Measurements from ENCODE around the gene DOK3. TPM values are rescaled to one million over a fixed set of nuclear protein-coding genes. Genes with fewer than 3 reads are reported as not detected.

The DOK3 gene
- total and polyA plus RNA-seq, 2 experiments from 2014 or later: 3.1 to 3.5 TPM

GRCh38 chr5:177469750-177470525, 39.7 kb downstream of the DOK3 start:
- Histone ChIP-seq H2AFZ (no peak overlapping the region), H3K36me3 (replicated peaks; ENCODE audit: insufficient read depth, low read depth) (peaks cover 5% of the 10 kb centered on the region), H3K4me2 (peak overlapping the region; percentile 96), H3K79me2 (peaks cover 49% of the 10 kb centered on the region), H4K20me1 (ENCODE audit: insufficient read depth, poor library complexity, severe bottlenecking) (peaks cover 47% of the 10 kb centered on the region), H3K4me1 (ENCODE audit: insufficient read depth) (peaks cover 17% of the 10 kb centered on the region), H3K4me3 (no peak overlapping the region), H3K27me3 (no peaks in the 10 kb centered on the region), H3K9me3 (ENCODE audit: low read depth) (no peaks in the 10 kb centered on the region), H3K9me2 (replicated peaks; ENCODE audit: insufficient read depth) (no peaks in the 10 kb centered on the region), H3K27ac (no peak overlapping the region)
- 77% methylated on average over 7 of the region's 8 CpGs for WGBS (ENCODE audit: low lambda C conversion rate, missing lambda C conversion rate)
- DNase-seq (ENCODE audit: low spot score): no peak
- TF ChIP-seq CTCF (IDR thresholded peaks at IDR 0.05; ENCODE audit: poor library complexity) (no peak), EZH2phosphoT487 (IDR thresholded peaks at IDR 0.05; ENCODE audit: low read depth, severe bottlenecking, unreplicated experiment) (no peak), EZH2 (IDR thresholded peaks at IDR 0.05; ENCODE audit: borderline replicate concordance) (no peak)

- H3K27ac ChIP-seq: no peak overlapping the region
- peaks cover 17% of the 10 kb centered on the region for H3K4me1 ChIP-seq (ENCODE audit: insufficient read depth)
- H2AFZ ChIP-seq: no peak overlapping the region
- no peak overlapping the region for H3K4me2 ChIP-seq
- H3K36me3 ChIP-seq (replicated peaks; ENCODE audit: insufficient read depth, low read depth): peaks cover 5% of the 10 kb centered on the region
- H3K9me2 ChIP-seq (replicated peaks; ENCODE audit: insufficient read depth): no peaks in the 10 kb centered on the region
- peaks cover 47% of the 10 kb centered on the region for H4K20me1 ChIP-seq (ENCODE audit: insufficient read depth, poor library complexity, severe bottlenecking)
- H3K4me3 ChIP-seq: no peak overlapping the region
- H3K79me2 ChIP-seq: peaks cover 49% of the 10 kb centered on the region
- TF ChIP-seq CTCF (IDR thresholded peaks at IDR 0.05; ENCODE audit: poor library complexity) (no peak), EZH2phosphoT487 (IDR thresholded peaks at IDR 0.05; ENCODE audit: low read depth, severe bottlenecking, unreplicated experiment) (no peak), EZH2 (IDR thresholded peaks at IDR 0.05; ENCODE audit: borderline replicate concordance) (no peak)
- peak; percentile 40 for DNase-seq (ENCODE audit: low spot score)
- H3K27me3 ChIP-seq: no peaks in the 10 kb centered on the region
- WGBS (ENCODE audit: low lambda C conversion rate, missing lambda C conversion rate): 76% methylated on average over 24 of the region's 25 CpGs
- no peaks in the 10 kb centered on the region for H3K9me3 ChIP-seq (ENCODE audit: low read depth)
Measured at GRCh38 chr5:177468685-177469628, 40.7 kb downstream of the DOK3 start.

GRCh38 chr5:177468329-177468684, 41.3 kb downstream of the DOK3 start:
- Histone ChIP-seq H2AFZ (no peak overlapping the region), H3K79me2 (peaks cover 53% of the 10 kb centered on the region), H3K9me3 (ENCODE audit: low read depth) (no peaks in the 10 kb centered on the region), H3K4me1 (ENCODE audit: insufficient read depth) (peaks cover 17% of the 10 kb centered on the region), H3K4me2 (no peak overlapping the region), H3K9me2 (replicated peaks; ENCODE audit: insufficient read depth) (no peaks in the 10 kb centered on the region), H4K20me1 (ENCODE audit: insufficient read depth, poor library complexity, severe bottlenecking) (peaks cover 47% of the 10 kb centered on the region), H3K27ac (no peak overlapping the region), H3K4me3 (no peak overlapping the region), H3K27me3 (no peaks in the 10 kb centered on the region), H3K36me3 (replicated peaks; ENCODE audit: insufficient read depth, low read depth) (peaks cover 5% of the 10 kb centered on the region)
- TF ChIP-seq EZH2 (IDR thresholded peaks at IDR 0.05; ENCODE audit: borderline replicate concordance) (no peak), EZH2phosphoT487 (IDR thresholded peaks at IDR 0.05; ENCODE audit: low read depth, severe bottlenecking, unreplicated experiment) (no peak), CTCF (IDR thresholded peaks at IDR 0.05; ENCODE audit: poor library complexity) (no peak)
- DNase-seq (ENCODE audit: low spot score): no peak
- WGBS (ENCODE audit: low lambda C conversion rate, missing lambda C conversion rate): 97% methylated on average over 2 of the region's 2 CpGs
